IMR-90 (cell line): ENCODE data around the gene MAB21L4. TPM values are rescaled to one million over a fixed set of nuclear protein-coding genes. Genes with fewer than 3 reads are reported as not detected.

Source experiments
- ATAC-seq: fragments of 200-7000 bp; cut with Tn5 transposase; 2 replicates; pipeline ENCODE4 v1.9.1; 2020; ENCODE audit warnings: low read depth, mild to moderate bottlenecking, moderate library complexity
- BruUV-seq: library from RNA; stranded (reverse); fragments of 400-500 nt; replicated peaks from 2 replicates; lab custom pipeline; 2021; lab: Mats Ljungman, UMichigan
- CTCF ChIA-PET: fragments of 300-600 bp; formaldehyde crosslinking; extraction: SDS; loops from one replicate; lab custom pipeline; 2021; ENCODE audit warnings: antibody characterized with exemption; lab: Yijun Ruan, JAX
- POLR2A ChIA-PET: fragments of 300-600 bp; sonication (Branson Sonifier 250); formaldehyde crosslinking; loops from one replicate; lab custom pipeline; 2022; ENCODE audit warnings: antibody characterized with exemption; ENCODE audit not compliant: unreplicated experiment; lab: Charles Lee
- DNase-seq: peaks from one replicate; pipeline ENCODE4 v3.0.0; 2013
- H2AFZ ChIP-seq: replicated peaks from 2 replicates; pipeline ENCODE3; 2013; ENCODE audit warnings: low read length, mild to moderate bottlenecking; ENCODE audit not compliant: poor library complexity
- H2AK5ac ChIP-seq: 2 replicates; pipeline ENCODE4 v1.6.1; 2013; ENCODE audit warnings: low read depth, low read length, inconsistent platforms
- H2AK9ac ChIP-seq: replicated peaks from 2 replicates; pipeline ENCODE3; 2013; ENCODE audit warnings: mild to moderate bottlenecking, low read depth, low read length, moderate library complexity; ENCODE audit not compliant: poor library complexity
- H2BK120ac ChIP-seq: 2 replicates; pipeline ENCODE4 v1.6.1; 2013; ENCODE audit warnings: low read depth, low read length, inconsistent platforms
- H2BK15ac ChIP-seq: 3 replicates; pipeline ENCODE4 v1.6.1; 2013; ENCODE audit warnings: low read depth, low read length, inconsistent platforms
- H2BK20ac ChIP-seq: 2 replicates; pipeline ENCODE4 v1.6.1; 2013; ENCODE audit warnings: low read depth, mild to moderate bottlenecking, inconsistent platforms, low read length, moderate library complexity
- H2BK5ac ChIP-seq: 2 replicates; pipeline ENCODE4 v1.6.1; 2013; ENCODE audit warnings: mild to moderate bottlenecking, low read depth, low read length, inconsistent platforms; ENCODE audit not compliant: poor library complexity, severe bottlenecking
- H3K14ac ChIP-seq: replicated peaks from 2 replicates; pipeline ENCODE4 v1.6.1; 2013; ENCODE audit warnings: low read depth, low read length, inconsistent platforms
- H3K18ac ChIP-seq: 2 replicates; pipeline ENCODE4 v1.6.1; 2013; ENCODE audit warnings: low read depth, low read length, control low read depth
- H3K23ac ChIP-seq: 2 replicates; pipeline ENCODE4 v1.6.1; 2013; ENCODE audit warnings: low read depth, low read length, inconsistent platforms
- H3K27ac ChIP-seq: 2 replicates; pipeline ENCODE4 v1.5.1; 2013; ENCODE audit warnings: mild to moderate bottlenecking, control low read depth, low read length; ENCODE audit not compliant: insufficient read depth
- H3K27me3 ChIP-seq: 2 replicates; pipeline ENCODE4 v1.6.1; 2013; ENCODE audit warnings: low read length; ENCODE audit not compliant: control insufficient read depth, insufficient read depth
- H3K36me3 ChIP-seq: 2 replicates; pipeline ENCODE4 v1.6.1; 2013; ENCODE audit warnings: low read length, mixed read lengths; ENCODE audit not compliant: control insufficient read depth, insufficient read depth
- H3K4ac ChIP-seq: 2 replicates; pipeline ENCODE4 v1.6.1; 2013; ENCODE audit warnings: low read depth, low read length, inconsistent platforms
- H3K4me1 ChIP-seq: 2 replicates; pipeline ENCODE4 v1.6.1; 2013; ENCODE audit warnings: low read length, mixed read lengths; ENCODE audit not compliant: control insufficient read depth, insufficient read depth
- H3K4me2 ChIP-seq: 2 replicates; pipeline ENCODE4 v1.6.1; 2013; ENCODE audit warnings: low read depth, mild to moderate bottlenecking, control low read depth, low read length, moderate library complexity
- H3K4me3 ChIP-seq: 2 replicates; pipeline ENCODE4 v1.5.1; 2013; ENCODE audit warnings: low read depth, mild to moderate bottlenecking, control low read depth, low read length, moderate library complexity; ENCODE audit not compliant: insufficient read depth
- H3K56ac ChIP-seq: 2 replicates; pipeline ENCODE4 v1.6.1; 2013; ENCODE audit warnings: low read length, inconsistent platforms; ENCODE audit not compliant: insufficient read depth; ENCODE audit errors: extremely low read depth
- H3K79me1 ChIP-seq, 2 experiments: 2 replicates each; pipeline ENCODE4 v1.6.1; 2013; ENCODE audit warnings: low read length in 2 of 2, inconsistent platforms in 1 of 2, low read depth in 1 of 2
- H3K9ac ChIP-seq: 2 replicates; pipeline ENCODE4 v1.6.1; 2013; ENCODE audit warnings: low read depth, low read length, control low read depth
- H3K9me1 ChIP-seq: 2 replicates; pipeline ENCODE4 v1.6.1; 2013; ENCODE audit warnings: low read length, inconsistent platforms; ENCODE audit not compliant: insufficient read depth
- H3K9me3 ChIP-seq: 2 replicates; pipeline ENCODE4 v1.6.1; 2013; ENCODE audit warnings: low read length; ENCODE audit not compliant: control insufficient read depth, insufficient read depth
- H4K20me1 ChIP-seq: 2 replicates; pipeline ENCODE4 v1.6.1; 2013; ENCODE audit warnings: low read length, inconsistent platforms; ENCODE audit not compliant: insufficient read depth
- H4K5ac ChIP-seq: 2 replicates; pipeline ENCODE4 v1.6.1; 2013; ENCODE audit warnings: mild to moderate bottlenecking, low read depth, low read length, control low read depth
- H4K8ac ChIP-seq, 2 experiments: 2 replicates each; pipeline ENCODE4 v1.6.1; 2013; ENCODE audit warnings: low read depth in 2 of 2, low read length in 2 of 2, control low read depth in 1 of 2, inconsistent platforms in 1 of 2
- H4K91ac ChIP-seq: 2 replicates; pipeline ENCODE4 v1.6.1; 2013; ENCODE audit warnings: low read depth, low read length, inconsistent platforms; ENCODE audit not compliant: insufficient read depth
- ELK1 ChIP-seq: fragments of 150-350 bp; IDR thresholded peaks from 2 replicates; pipeline ENCODE4 v1.6.1; 2016; ENCODE audit warnings: low read depth, mild to moderate bottlenecking, low read length, moderate library complexity, borderline replicate concordance
- FOS ChIP-seq: fragments of 150-350 bp; IDR thresholded peaks from 2 replicates; pipeline ENCODE4 v1.6.1; 2016; ENCODE audit warnings: low read depth, low read length
- MAZ ChIP-seq: IDR thresholded peaks from 2 replicates; pipeline ENCODE4 v1.6.1; 2012; ENCODE audit warnings: low read depth, mild to moderate bottlenecking, low read length, improper control_type of control experiment, moderate library complexity, borderline replicate concordance
- MXI1 ChIP-seq: IDR thresholded peaks from 2 replicates; pipeline ENCODE4 v1.6.1; 2012; ENCODE audit warnings: low read depth, mild to moderate bottlenecking, low read length, moderate library complexity, borderline replicate concordance
- RCOR1 ChIP-seq: IDR thresholded peaks from 2 replicates; pipeline ENCODE4 v1.6.1; 2012; ENCODE audit warnings: mild to moderate bottlenecking, low read length, improper control_type of control experiment; ENCODE audit not compliant: insufficient replicate concordance
- RFX5 ChIP-seq: IDR thresholded peaks from 2 replicates; pipeline ENCODE4 v1.8.0; 2012; ENCODE audit warnings: low read depth, mild to moderate bottlenecking, low read length, moderate library complexity
- SMC3 ChIP-seq: fragments of 150-350 bp; IDR thresholded peaks from 2 replicates; pipeline ENCODE4 v1.6.1; 2016; ENCODE audit warnings: low read depth, mild to moderate bottlenecking, antibody characterized with exemption, low read length, moderate library complexity
- WGBS, 2 experiments: methylation state at CpG; one replicate each; pipeline versions ENCODE4 v1.1.5 to v1.1.7; 2013; ENCODE audit warnings: missing lambda C conversion rate in 2 of 2; ENCODE audit not compliant: insufficient read length in 1 of 2; ENCODE audit errors: extremely low coverage in 2 of 2; 5-methylcytosine and 5-hydroxymethylcytosine counted together
- dilution Hi-C: fragments of 300-500 bp; cut with HindIII; formaldehyde crosslinking; loops from one replicate; pipeline ENCODE4 v1.14.3; 2018; ENCODE audit warnings: low sequenced_read_pairs; ENCODE audit not compliant: unreplicated experiment
- in situ Hi-C: fragments of 300-500 bp; cut with MboI; formaldehyde crosslinking; loops from 3 replicates; pipeline ENCODE4 v1.14.3; 2019; ENCODE audit warnings: low sequenced_read_pairs, inconsistent platforms, mixed read lengths
- intact Hi-C: fragments of 100-400 bp; cut with micrococcal nuclease; formaldehyde crosslinking; loops from 2 replicates; pipeline ENCODE4 v1.10.0; 2022
- polyA plus RNA-seq, 3 experiments: library from polyadenylated mRNA; depleted of rRNA; stranded (reverse); fragments of >200 nt; gene quantifications; 2 replicates each; pipeline ENCODE4 v1.2.3, GENCODE V29; 2012; ENCODE audit warnings: low replicate concordance in 1 of 3
- total RNA-seq: library from RNA; depleted of rRNA; stranded (reverse); fragments of >200 nt; gene quantifications from 2 replicates; pipeline ENCODE4 v1.2.3, GENCODE V29; 2012

Gene MAB21L4
- total and polyA plus RNA-seq, 2 of the 4 experiments (the other 2 are of a cell fraction) = not detected

- Histone ChIP-seq H2AK5ac (no peak overlapping the region), H2AFZ (no peak overlapping the region), H3K56ac (no peak overlapping the region), H4K8ac (no peak overlapping the region), H3K4ac (no peak overlapping the region), H3K27ac (no peak overlapping the region), H3K4me3 (no peak overlapping the region), H4K20me1 (no peaks in the 10 kb centered on the region), H3K27me3 (peaks cover 32% of the 10 kb centered on the region; the same call in 1 of the 2 replicates), H3K14ac (no peak overlapping the region), H3K9me1 (no peaks in the 10 kb centered on the region), H3K23ac (no peak overlapping the region), H3K36me3 (no peaks in the 10 kb centered on the region), H3K18ac (no peak overlapping the region), H4K91ac (no peak overlapping the region), H3K4me1 (no peaks in the 10 kb centered on the region; the same call in 1 of the 2 replicates), H2BK15ac (no peak overlapping the region), H2AK9ac (no peak overlapping the region), H3K79me1 (no peaks in the 10 kb centered on the region), H2BK120ac (no peak overlapping the region), H3K4me2 (no peak overlapping the region), H4K5ac (no peak overlapping the region), H3K9ac (no peak overlapping the region), H2BK20ac (no peak overlapping the region), H3K9me3 (no peaks in the 10 kb centered on the region), H2BK5ac (no peak overlapping the region)
- intact Hi-C loops = no loop called here
- CTCF ChIA-PET = no interaction called here
- dilution Hi-C loops = no loop called here
- WGBS, 2 experiments = no CpG with 5 or more reads among the region's 21 CpGs
- no peak for ATAC-seq
- no TSS peak for BruUV-seq
- in situ Hi-C loops = loop anchor here (25.0 kb wide), 1 partner anchor 789 kb away; no protein-coding TSS in a partner anchor
- DNase-seq = no peak
- POLR2A ChIA-PET = no interaction called here
- TF ChIP-seq SMC3 (no peak), RFX5 (no peak), MAZ (no peak), RCOR1 (no peak), ELK1 (no peak), MXI1 (no peak), FOS (no peak)
These were observed 22.7 kb downstream of the MAB21L4 start for GRCh38 chr2:240873098-240873788.
